DOHH2 (cell line): ENCODE data around the gene NFE2L3.
"Not testable (repeated sequence)": the region's sequence is repeated elsewhere in the genome, so short reads cannot be mapped to it uniquely, and the experiment has no call there.

ENCODE experiments used
- H3F3A ChIP-seq: fragments of 200-600 bp; sonication (generic), shearing (Covaris generic); 2 replicates; pipeline ENCODE4 v1.6.0; 2016; ENCODE audit warnings: antibody characterized with exemption, mild to moderate bottlenecking; ENCODE audit not compliant: control insufficient read depth, insufficient read depth
- H3K27ac ChIP-seq: fragments of 200-600 bp; sonication (generic); 2 replicates; pipeline ENCODE4 v1.5.1; 2014; ENCODE audit warnings: low read depth, mild to moderate bottlenecking, low read length, moderate library complexity
- H3K27me3 ChIP-seq: fragments of 200-600 bp; sonication (generic); 2 replicates; pipeline ENCODE4 v1.6.1; 2014; ENCODE audit warnings: mild to moderate bottlenecking, low read length, mixed read lengths; ENCODE audit not compliant: control insufficient read depth
- H3K36me3 ChIP-seq: fragments of 200-600 bp; sonication (generic); 2 replicates; pipeline ENCODE4 v1.6.1; 2014; ENCODE audit warnings: mild to moderate bottlenecking, low read length, moderate library complexity, mixed read lengths; ENCODE audit not compliant: control insufficient read depth
- H3K4me1 ChIP-seq: fragments of 200-600 bp; sonication (generic); 2 replicates; pipeline ENCODE4 v1.6.1; 2014; ENCODE audit warnings: mild to moderate bottlenecking, low read length, mixed read lengths; ENCODE audit not compliant: control insufficient read depth
- H3K4me2 ChIP-seq: fragments of 200-600 bp; sonication (generic); 2 replicates; pipeline ENCODE4 v1.6.0; 2014; ENCODE audit warnings: mild to moderate bottlenecking, low read length, moderate library complexity
- H3K4me3 ChIP-seq: fragments of 200-600 bp; sonication (generic); 2 replicates; pipeline ENCODE4 v1.5.1; 2014; ENCODE audit warnings: mild to moderate bottlenecking, low read length, mixed read lengths
- H3K79me2 ChIP-seq: fragments of 200-600 bp; sonication (generic); 2 replicates; pipeline ENCODE4 v1.6.1; 2014; ENCODE audit warnings: mild to moderate bottlenecking, low read length, mixed read lengths; ENCODE audit not compliant: control insufficient read depth
- H3K9me2 ChIP-seq: fragments of 200-600 bp; sonication (generic); replicated peaks from 2 replicates; pipeline ENCODE4 v1.6.1; 2014; ENCODE audit warnings: mild to moderate bottlenecking, low read length, mixed read lengths; ENCODE audit not compliant: control insufficient read depth
- H3K9me3 ChIP-seq: fragments of 200-600 bp; sonication (generic); 2 replicates; pipeline ENCODE4 v1.6.1; 2014; ENCODE audit warnings: antibody characterized with exemption, low read length, mixed read lengths; ENCODE audit not compliant: control insufficient read depth, insufficient read depth
- H4K20me1 ChIP-seq: fragments of 200-600 bp; sonication (generic); 2 replicates; pipeline ENCODE4 v1.6.0; 2014; ENCODE audit warnings: low read depth, mild to moderate bottlenecking, antibody characterized with exemption, low read length, moderate library complexity; ENCODE audit not compliant: control insufficient read depth, insufficient read depth
- EZH2phosphoT487 ChIP-seq: fragments of 200-600 bp; sonication (generic); IDR thresholded peaks from 2 replicates; pipeline ENCODE4 v1.6.1; 2017; ENCODE audit warnings: borderline replicate concordance, mild to moderate bottlenecking, antibody characterized with exemption, low read length, moderate library complexity, mixed read lengths
- TF ChIP-seq, protein P1 (sequence below): fragments of 200-600 bp; sonication (generic); IDR thresholded peaks from one replicate; pipeline ENCODE4 v1.5.1; 2014; ENCODE audit warnings: antibody characterized with exemption, mild to moderate bottlenecking, low read depth, low read length; ENCODE audit not compliant: poor library complexity, severe bottlenecking

The NFE2L3 gene

DNA sequence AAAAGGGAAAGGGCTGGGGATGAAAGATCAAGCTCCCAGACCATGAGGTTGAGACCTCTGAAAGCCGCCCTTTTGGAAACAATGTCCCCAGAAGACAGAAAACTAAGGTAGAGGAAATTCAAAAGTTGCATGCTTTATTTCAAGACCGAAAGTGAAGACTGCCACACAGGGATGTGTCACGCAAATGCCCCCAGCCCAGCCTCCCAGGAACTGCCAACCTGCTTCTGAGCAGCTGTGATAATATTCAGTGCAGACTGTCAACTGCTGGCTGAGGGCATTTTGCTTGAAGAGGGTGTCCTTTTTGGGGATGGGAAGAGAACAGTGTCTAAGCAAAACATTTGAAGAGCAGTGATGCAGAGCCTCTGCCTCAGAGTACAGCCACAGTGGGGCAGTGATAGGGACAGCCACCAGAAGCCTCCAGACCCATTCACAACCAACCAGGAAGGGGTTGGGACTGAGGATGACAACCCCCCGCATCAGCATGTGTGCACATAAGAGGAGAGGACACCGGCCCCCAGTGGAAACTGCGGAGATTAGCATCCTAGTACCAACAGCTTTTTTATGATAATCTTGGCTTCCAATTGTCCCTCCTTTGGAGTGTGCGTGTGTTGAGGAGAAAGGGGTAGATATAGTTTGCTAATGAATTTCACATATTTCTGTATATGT is 34.7 kb upstream of the NFE2L3 start:
- Histone ChIP-seq H4K20me1 (no peaks in the 10 kb centered on the region), H3K9me2 (no peaks in the 10 kb centered on the region), H3K9me3 (no peaks in the 10 kb centered on the region), H3K79me2 (no peaks in the 10 kb centered on the region), H3K27ac (no peak overlapping the region), H3K4me2 (no peak overlapping the region), H3K4me1 (no peaks in the 10 kb centered on the region; the same call in 1 of the 2 replicates), H3K36me3 (no peaks in the 10 kb centered on the region), H3K27me3 (peaks cover 9% of the 10 kb centered on the region; the same call in 1 of the 2 replicates), H3K4me3 (no peak overlapping the region), H3F3A (no peaks in the 10 kb centered on the region)
- TF ChIP-seq, protein P1, sequence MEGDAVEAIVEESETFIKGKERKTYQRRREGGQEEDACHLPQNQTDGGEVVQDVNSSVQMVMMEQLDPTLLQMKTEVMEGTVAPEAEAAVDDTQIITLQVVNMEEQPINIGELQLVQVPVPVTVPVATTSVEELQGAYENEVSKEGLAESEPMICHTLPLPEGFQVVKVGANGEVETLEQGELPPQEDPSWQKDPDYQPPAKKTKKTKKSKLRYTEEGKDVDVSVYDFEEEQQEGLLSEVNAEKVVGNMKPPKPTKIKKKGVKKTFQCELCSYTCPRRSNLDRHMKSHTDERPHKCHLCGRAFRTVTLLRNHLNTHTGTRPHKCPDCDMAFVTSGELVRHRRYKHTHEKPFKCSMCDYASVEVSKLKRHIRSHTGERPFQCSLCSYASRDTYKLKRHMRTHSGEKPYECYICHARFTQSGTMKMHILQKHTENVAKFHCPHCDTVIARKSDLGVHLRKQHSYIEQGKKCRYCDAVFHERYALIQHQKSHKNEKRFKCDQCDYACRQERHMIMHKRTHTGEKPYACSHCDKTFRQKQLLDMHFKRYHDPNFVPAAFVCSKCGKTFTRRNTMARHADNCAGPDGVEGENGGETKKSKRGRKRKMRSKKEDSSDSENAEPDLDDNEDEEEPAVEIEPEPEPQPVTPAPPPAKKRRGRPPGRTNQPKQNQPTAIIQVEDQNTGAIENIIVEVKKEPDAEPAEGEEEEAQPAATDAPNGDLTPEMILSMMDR = no peak
- no peak for TF ChIP-seq EZH2phosphoT487

DNA sequence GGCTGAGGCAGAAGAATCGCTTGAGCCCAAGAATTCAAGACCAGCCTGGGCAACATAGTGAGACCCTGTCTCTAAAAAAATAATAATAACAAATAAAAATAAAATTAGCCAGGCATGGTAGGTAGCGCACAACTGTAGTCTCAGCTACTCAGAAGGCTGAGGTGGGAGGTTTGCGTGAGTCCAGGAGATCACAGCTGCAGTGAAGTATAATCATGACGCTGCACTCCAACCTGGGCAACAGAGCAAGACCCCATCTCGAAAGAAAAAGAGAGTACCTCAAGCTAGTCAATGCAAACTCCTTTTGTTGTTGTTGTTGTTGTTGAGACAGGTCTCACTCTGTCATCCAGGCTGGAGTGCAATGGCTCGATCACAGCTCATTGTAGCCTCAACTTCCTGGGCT is 34.0 kb upstream of the NFE2L3 start:
- no peak overlapping the region for H3K4me2 ChIP-seq
- TF ChIP-seq, protein P1 = no peak
- TF ChIP-seq EZH2phosphoT487 = no peak
- no peaks in the 10 kb centered on the region; the same call in 1 of the 2 replicates for H3K4me1 ChIP-seq
- no peaks in the 10 kb centered on the region for H3K9me3 ChIP-seq
- no peak overlapping the region for H3K4me3 ChIP-seq
- H3K27me3 ChIP-seq = peaks cover 9% of the 10 kb centered on the region; the same call in 1 of the 2 replicates
- no peaks in the 10 kb centered on the region for H4K20me1 ChIP-seq
- H3K79me2 ChIP-seq = no peaks in the 10 kb centered on the region
- no peaks in the 10 kb centered on the region for H3F3A ChIP-seq
- no peak overlapping the region for H3K27ac ChIP-seq
- no peaks in the 10 kb centered on the region for H3K36me3 ChIP-seq
- no peaks in the 10 kb centered on the region for H3K9me2 ChIP-seq

DNA sequence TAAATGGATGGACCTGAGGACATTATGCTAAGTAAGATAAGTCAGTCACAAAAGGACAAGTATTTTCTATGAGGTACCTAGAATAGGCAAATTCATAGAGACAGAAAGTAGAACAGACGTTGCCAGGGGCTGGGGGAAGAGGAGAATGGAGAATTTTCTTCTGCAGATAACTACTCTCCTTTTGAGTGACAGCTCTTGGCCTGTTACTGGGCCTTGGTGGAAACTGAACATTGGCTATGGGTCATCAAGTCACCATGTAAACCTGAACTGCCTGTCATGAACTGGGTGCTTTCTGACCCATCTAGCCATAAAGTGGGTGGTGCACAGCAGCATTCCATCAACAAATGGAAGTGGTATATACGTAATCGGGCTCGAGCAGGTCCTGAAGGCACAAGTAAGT is 29.3 kb upstream of the NFE2L3 start:
- no peak for TF ChIP-seq EZH2phosphoT487
- TF ChIP-seq, protein P1 = no peak
- H3K9me3 ChIP-seq = no peaks in the 10 kb centered on the region
- H3F3A ChIP-seq = no peaks in the 10 kb centered on the region
- no peak overlapping the region for H3K4me3 ChIP-seq
- peaks cover 11% of the 10 kb centered on the region for H3K4me1 ChIP-seq
- H4K20me1 ChIP-seq = no peaks in the 10 kb centered on the region
- no peak overlapping the region for H3K27ac ChIP-seq
- H3K36me3 ChIP-seq = no peaks in the 10 kb centered on the region
- H3K9me2 ChIP-seq = no peaks in the 10 kb centered on the region
- no peaks in the 10 kb centered on the region for H3K79me2 ChIP-seq
- no peak overlapping the region for H3K4me2 ChIP-seq
- H3K27me3 ChIP-seq = peaks cover 5% of the 10 kb centered on the region; the same call in 1 of the 2 replicates

DNA sequence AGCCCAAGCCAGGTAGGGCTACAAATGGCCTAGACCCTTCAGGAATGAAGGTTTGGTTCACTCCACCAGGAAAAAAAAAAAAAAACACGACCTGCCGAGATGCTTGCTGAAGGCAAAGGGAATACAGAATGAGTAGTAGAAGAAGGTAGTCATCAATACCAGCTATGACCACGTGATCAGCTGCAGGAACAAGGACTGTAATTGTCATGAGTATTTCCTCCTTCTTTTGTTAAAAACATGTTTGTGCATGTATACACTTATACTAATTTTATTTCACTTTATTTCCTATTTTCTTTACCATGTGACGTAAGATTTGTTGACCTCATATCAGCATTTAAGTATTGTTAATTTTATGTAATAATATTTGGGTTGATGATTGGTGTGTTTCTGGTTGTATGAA is 27.2 kb upstream of the NFE2L3 start:
- not testable (repeated sequence) for H3K9me2 ChIP-seq, H3K9me3 ChIP-seq, H3K27me3 ChIP-seq, H3K4me2 ChIP-seq, H3K36me3 ChIP-seq, H3K79me2 ChIP-seq, H3F3A ChIP-seq, H4K20me1 ChIP-seq, H3K4me3 ChIP-seq, H3K27ac ChIP-seq
- H3K4me1 ChIP-seq = peaks cover 17% of the 10 kb centered on the region
